SH-SY5Y (cell line): Measurements from ENCODE around the gene CKAP2.

Experiments
- GATA2 ChIP-seq: IDR thresholded peaks from 2 replicates; pipeline ENCODE4 v1.6.1; 2011; ENCODE audit warnings: mild to moderate bottlenecking, low read depth, low read length
- GATA3 ChIP-seq: IDR thresholded peaks from 2 replicates; pipeline ENCODE4 v1.6.1; 2011; ENCODE audit warnings: low read depth, mild to moderate bottlenecking, low read length, moderate library complexity

Gene CKAP2

GRCh38 chr13:52449331-52450011 lies 5.8 kb upstream of the CKAP2 start:
- TF ChIP-seq GATA3 (no peak), GATA2 (no peak)

GRCh38 chr13:52450012-52450792 lies 5.1 kb upstream of the CKAP2 start, which contains the start of gene VPS36:
Gene VPS36, minus strand, starts transcription at chr13:52450634. Its CDS starts 40 bp downstream, at chr13:52450594.
- TF ChIP-seq GATA2 = no peak
- TF ChIP-seq GATA3 = no peak

GRCh38 chr13:52450793-52451116 lies 4.5 kb upstream of the CKAP2 start:
- TF ChIP-seq GATA3 (no peak), GATA2 (no peak)

GRCh38 chr13:52451135-52451804 lies 4.0 kb upstream of the CKAP2 start:
- no peak for TF ChIP-seq GATA2
- TF ChIP-seq GATA3 = no peak

- no peak for TF ChIP-seq GATA2
- TF ChIP-seq GATA3 = no peak
These were observed 2.8 kb upstream of the CKAP2 start for GRCh38 chr13:52452470-52452869.

- no peak for TF ChIP-seq GATA2
- TF ChIP-seq GATA3 = no peak
These were observed 839 bp upstream of the CKAP2 start for GRCh38 chr13:52454459-52454819.

GRCh38 chr13:52455677-52456041 lies 381 bp downstream of the CKAP2 start:
- TF ChIP-seq GATA3 (no peak), GATA2 (no peak)

GRCh38 chr13:52459668-52460067 lies 4.4 kb downstream of the CKAP2 start:
- TF ChIP-seq GATA3 = no peak

- TF ChIP-seq GATA2 (no peak), GATA3 (no peak)
These were observed 6.0 kb downstream of the CKAP2 start for GRCh38 chr13:52461265-52461664.

GRCh38 chr13:52463526-52463925 lies 8.2 kb downstream of the CKAP2 start:
- TF ChIP-seq GATA2 (no peak), GATA3 (no peak)
